SK-N-SH (cell line): ENCODE results near the gene ZSCAN21. TPM values are rescaled to one million over a fixed set of nuclear protein-coding genes. Genes with fewer than 3 reads are reported as not detected.

Source experiments
- CTCF ChIA-PET: fragments of 300-600, 350-600 bp; formaldehyde crosslinking; extraction: SDS; loops from one replicate; lab custom pipeline; 2021; lab: Yijun Ruan, JAX
- POLR2A ChIA-PET: fragments of 350-600 bp; sonication (Branson Sonifier 250); formaldehyde crosslinking; extraction: SDS; loops from one replicate; lab custom pipeline; 2020; ENCODE audit warnings: antibody characterized with exemption, inconsistent platforms; lab: Yijun Ruan, JAX
- DNase-seq: peaks from one replicate; pipeline ENCODE4 v3.0.0; 2012
- H2AFZ ChIP-seq: fragments of 200-600 bp; sonication (generic); 2 replicates; pipeline ENCODE4 v1.8.1; 2016; ENCODE audit warnings: antibody characterized with exemption, mild to moderate bottlenecking, low read depth
- H3F3A ChIP-seq: fragments of 200-600 bp; sonication (generic); replicated peaks from 2 replicates; pipeline ENCODE3; 2016; ENCODE audit warnings: antibody characterized with exemption, mild to moderate bottlenecking; ENCODE audit not compliant: insufficient read depth
- H3K27ac ChIP-seq, 2 experiments: fragments of 200-500 bp in 1 of 2; fragments of 200-600 bp in 1 of 2; sonication (Bioruptor generic) in 1 of 2; sonication (generic), shearing (Covaris generic) in 1 of 2; 2 replicates each; pipeline versions ENCODE4 v1.5.1 to v1.6.1; 2014 to 2016; ENCODE audit warnings: low read depth in 2 of 2, inconsistent platforms in 1 of 2, low read length in 1 of 2, mild to moderate bottlenecking in 1 of 2, mixed read lengths in 1 of 2
- H3K27me3 ChIP-seq: fragments of 200-600 bp; sonication (generic), shearing (Covaris generic); 2 replicates; pipeline ENCODE4 v1.6.1; 2016; ENCODE audit warnings: mixed run types; ENCODE audit not compliant: insufficient read depth
- H3K36me3 ChIP-seq, 2 experiments: fragments of 200-500 bp in 1 of 2; fragments of 200-600 bp in 1 of 2; sonication (Bioruptor generic) in 1 of 2; sonication (generic) in 1 of 2; replicated peaks in 1 of 2; 2 replicates each; pipeline versions ENCODE3 to v1.5.1; 2014 to 2016; ENCODE audit warnings: low read length in 1 of 2, mild to moderate bottlenecking in 1 of 2; ENCODE audit not compliant: insufficient read depth in 2 of 2, control insufficient read depth in 1 of 2
- H3K4me1 ChIP-seq, 2 experiments: fragments of 200-500 bp in 1 of 2; fragments of 200-600 bp in 1 of 2; sonication (Bioruptor generic) in 1 of 2; sonication (generic), shearing (Covaris generic) in 1 of 2; 2 replicates each; pipeline versions ENCODE4 v1.5.1 to v1.6.1; 2014 to 2016; ENCODE audit warnings: low read depth in 1 of 2, low read length in 1 of 2, mixed run types in 1 of 2; ENCODE audit not compliant: insufficient read depth in 2 of 2, control insufficient read depth in 1 of 2
- H3K4me2 ChIP-seq: fragments of 200-600 bp; sonication (generic), shearing (Covaris generic); 2 replicates; pipeline ENCODE4 v1.6.1; 2017; ENCODE audit warnings: mixed run types
- H3K4me3 ChIP-seq, 2 experiments: fragments of 200-500 bp in 1 of 2; fragments of 200-600 bp in 1 of 2; sonication (Bioruptor generic) in 1 of 2; sonication (generic), shearing (Covaris generic) in 1 of 2; 2 replicates each; pipeline versions ENCODE4 v1.5.1 to v1.8.1; 2014 to 2016; ENCODE audit warnings: low read depth in 2 of 2, inconsistent platforms in 1 of 2, low read length in 1 of 2, mild to moderate bottlenecking in 1 of 2, mixed read lengths in 1 of 2, moderate library complexity in 1 of 2
- H3K79me2 ChIP-seq: fragments of 200-600 bp; sonication (generic); 2 replicates; pipeline ENCODE4 v1.8.1; 2017; ENCODE audit warnings: mild to moderate bottlenecking; ENCODE audit not compliant: insufficient read depth
- H3K9ac ChIP-seq: fragments of 200-600 bp; sonication (generic); 2 replicates; pipeline ENCODE4 v1.6.1; 2017; ENCODE audit warnings: mixed run types
- H3K9me2 ChIP-seq: fragments of 200-600 bp; sonication (generic); 2 replicates; pipeline ENCODE4 v1.6.1; 2017; ENCODE audit warnings: mixed run types
- H3K9me3 ChIP-seq: fragments of 200-600 bp; sonication (generic); 2 replicates; pipeline ENCODE4 v1.6.1; 2017; ENCODE audit warnings: mixed run types, mild to moderate bottlenecking, moderate library complexity
- H4K20me1 ChIP-seq: fragments of 200-600 bp; sonication (generic); 2 replicates; pipeline ENCODE4 v1.6.1; 2017; ENCODE audit warnings: mild to moderate bottlenecking, mixed run types; ENCODE audit not compliant: insufficient read depth
- ELF1 ChIP-seq: IDR thresholded peaks from 2 replicates; pipeline ENCODE4 v1.4.0; 2012
- EP300 ChIP-seq, 2 experiments: IDR thresholded peaks; 2 replicates each; pipeline versions ENCODE4 v1.4.0 to v1.6.1; 2012; ENCODE audit warnings: borderline replicate concordance in 1 of 2, low read depth in 1 of 2, low read length in 1 of 2
- FOSL2 ChIP-seq: IDR thresholded peaks from 2 replicates; pipeline ENCODE4 v1.4.0; 2012; ENCODE audit warnings: low read depth, mild to moderate bottlenecking, moderate library complexity, borderline replicate concordance
- FOXJ3 ChIP-seq: sonication (generic); formaldehyde crosslinking; IDR thresholded peaks from 2 replicates; pipeline ENCODE4 v1.5.1; 2020; ENCODE audit warnings: mild to moderate bottlenecking, missing genetic modification reagents
- FOXM1 ChIP-seq: IDR thresholded peaks from 2 replicates; pipeline ENCODE4 v1.4.0; 2012; ENCODE audit warnings: low read depth, mild to moderate bottlenecking
- GABPA ChIP-seq: IDR thresholded peaks from 2 replicates; pipeline ENCODE4 v1.4.0; 2012; ENCODE audit warnings: low read depth, mild to moderate bottlenecking
- GATA2 ChIP-seq: sonication (generic); formaldehyde crosslinking; IDR thresholded peaks from 2 replicates; pipeline ENCODE4 v1.5.0; 2020; ENCODE audit warnings: mild to moderate bottlenecking, missing genetic modification reagents
- JUND ChIP-seq: IDR thresholded peaks from 2 replicates; pipeline ENCODE4 v1.4.0; 2012
- MEF2A ChIP-seq: IDR thresholded peaks from 2 replicates; pipeline ENCODE4 v1.4.0; 2012; ENCODE audit warnings: low read depth, borderline replicate concordance
- MXI1 ChIP-seq: IDR thresholded peaks from 2 replicates; pipeline ENCODE4 v1.6.1; 2012; ENCODE audit warnings: mild to moderate bottlenecking, low read depth, low read length, improper control_type of control experiment
- NFIC ChIP-seq: IDR thresholded peaks from 2 replicates; pipeline ENCODE4 v1.4.0; 2012; ENCODE audit warnings: borderline replicate concordance
- NRF1 ChIP-seq: IDR thresholded peaks from 2 replicates; pipeline ENCODE4 v1.6.1; 2012; ENCODE audit warnings: low read depth, mild to moderate bottlenecking, low read length
- POLR2AphosphoS5 ChIP-seq: IDR thresholded peaks from 2 replicates; pipeline ENCODE4 v1.6.1; 2012; ENCODE audit warnings: low read depth, low read length
- RAD21 ChIP-seq: IDR thresholded peaks from 2 replicates; pipeline ENCODE4 v1.6.1; 2012; ENCODE audit warnings: mild to moderate bottlenecking, low read length
- RCOR1 ChIP-seq: fragments of 150-350 bp; IDR thresholded peaks from 2 replicates; pipeline ENCODE4 v1.6.1; 2017; ENCODE audit warnings: antibody characterized with exemption, low read length
- RFX5 ChIP-seq: IDR thresholded peaks from 2 replicates; pipeline ENCODE4 v1.6.1; 2012; ENCODE audit warnings: mild to moderate bottlenecking, improper control_type of control experiment, low read length
- SIN3A ChIP-seq: IDR thresholded peaks from 2 replicates; pipeline ENCODE4 v1.6.1; 2012; ENCODE audit warnings: low read depth, mild to moderate bottlenecking, low read length, moderate library complexity, borderline replicate concordance
- SMC3 ChIP-seq: IDR thresholded peaks from 2 replicates; pipeline ENCODE4 v1.6.1; 2012; ENCODE audit warnings: low read depth, low read length, improper control_type of control experiment
- TAF1 ChIP-seq: IDR thresholded peaks from 2 replicates; pipeline ENCODE4 v1.6.1; 2012; ENCODE audit warnings: low read depth, mild to moderate bottlenecking, low read length, moderate library complexity, borderline replicate concordance
- TCF12 ChIP-seq: IDR thresholded peaks from 2 replicates; pipeline ENCODE4 v1.4.0; 2012
- TEAD4 ChIP-seq: IDR thresholded peaks from 2 replicates; pipeline ENCODE4 v1.4.0; 2012; ENCODE audit warnings: mild to moderate bottlenecking, borderline replicate concordance; ENCODE audit not compliant: insufficient read depth
- YY1 ChIP-seq: IDR thresholded peaks from 2 replicates; pipeline ENCODE4 v1.4.0; 2012; ENCODE audit warnings: low read depth, mild to moderate bottlenecking
- WGBS: methylation state at CpG from one replicate; pipeline ENCODE4 v1.1.6; 2017; ENCODE audit warnings: low lambda C conversion rate; 5-methylcytosine and 5-hydroxymethylcytosine counted together
- polyA plus RNA-seq, 3 experiments: library from polyadenylated mRNA; depleted of rRNA; stranded (reverse); fragments of >200 nt; gene quantifications; 2 replicates each; pipeline ENCODE4 v1.2.3, GENCODE V29; 2012
- TF ChIP-seq, protein P1 (sequence below): IDR thresholded peaks from 2 replicates; pipeline ENCODE4 v1.4.0; 2012; ENCODE audit warnings: low read depth
- TF ChIP-seq, protein P2 (sequence below): IDR thresholded peaks from 2 replicates; pipeline ENCODE4 v1.4.0; 2012; ENCODE audit warnings: low read depth, borderline replicate concordance
- TF ChIP-seq, protein P3 (sequence below): IDR thresholded peaks from 2 replicates; pipeline ENCODE4 v1.6.1; 2012; ENCODE audit warnings: mild to moderate bottlenecking, low read depth, low read length, moderate library complexity
- TF ChIP-seq, protein P4 (sequence below): fragments of 150-350 bp; IDR thresholded peaks from 2 replicates; pipeline ENCODE4 v1.6.1; 2017; ENCODE audit warnings: antibody characterized with exemption, low read length, low read depth, borderline replicate concordance
- TF ChIP-seq, protein P5 (sequence below): fragments of 150-350 bp; IDR thresholded peaks from 2 replicates; pipeline ENCODE4 v1.6.1; 2016; ENCODE audit warnings: mild to moderate bottlenecking, low read depth, low read length

ZSCAN21 gene
- polyA plus RNA-seq (2012; rRNA removed), result 17.5 and 22.8 TPM in 2 replicates
- 16.5 and 18.9 TPM in 2 replicates for polyA plus RNA-seq (2012; cell fraction: cytosol; rRNA removed)
- polyA plus RNA-seq (2012; cell fraction: nucleus; rRNA removed), result 17.3 and 22.4 TPM in 2 replicates

DNA sequence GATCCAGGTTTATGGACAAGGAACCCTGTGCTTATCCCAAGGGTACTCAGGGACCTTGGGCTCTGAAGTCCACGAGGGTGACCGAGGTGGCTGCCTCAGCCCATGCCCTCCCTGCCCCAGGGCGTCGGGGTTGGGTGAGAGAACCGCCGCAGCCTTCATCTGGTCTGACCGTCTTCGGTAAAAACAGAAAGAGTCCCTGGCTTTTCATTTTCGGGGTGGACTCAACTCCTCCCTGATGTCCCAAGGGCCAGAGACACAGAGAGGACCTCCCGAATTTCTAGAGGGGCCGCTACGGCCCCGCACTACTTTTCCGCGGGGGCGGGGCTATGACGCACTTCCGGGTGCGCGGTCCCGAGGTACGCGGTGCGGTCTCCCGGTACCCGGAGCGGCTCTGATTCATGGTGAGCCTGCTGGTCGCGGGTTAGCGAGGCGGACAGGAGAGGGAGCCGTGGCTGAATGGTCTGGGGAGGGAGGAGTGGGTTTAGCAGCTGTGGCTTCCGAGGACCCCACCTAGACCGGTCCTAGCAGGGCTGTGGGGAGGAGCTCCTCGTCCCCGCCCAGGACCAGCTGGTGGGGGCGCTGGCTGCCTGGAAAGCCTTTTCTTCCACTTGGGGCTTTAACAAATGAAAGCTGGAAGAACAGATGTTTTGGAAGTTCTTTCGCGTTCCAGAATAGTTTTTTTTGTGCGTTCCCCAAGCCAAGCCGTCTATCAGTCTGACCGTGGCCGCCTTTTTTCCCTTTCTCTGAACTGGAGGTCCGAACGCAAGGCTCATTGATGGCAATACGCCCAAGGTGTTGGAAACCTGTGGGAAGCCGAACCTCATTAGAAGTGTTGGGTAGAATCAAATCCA is at the start of gene ZSCAN21:
ZSCAN21 (plus strand) TSS at position 334 of the 851 bp plus-strand sequence. CDS start 7,233 bp downstream, outside the sequence.
- Histone ChIP-seq H4K20me1 (no peaks in the 10 kb centered on the region; the same call in 1 of the 2 replicates), H3K9ac (peak within 1 kb of the TSS; percentile 88), H3K27me3 (no peaks in the 10 kb centered on the region), H3K4me1 (peaks cover 5 to 9% of the 10 kb centered on the region in 2 experiments; a peak in 2 of 4 replicates), H3K4me3 (peak within 1 kb of the TSS; percentile 70 to 86), H3F3A (peaks cover 23% of the 10 kb centered on the region), H3K79me2 (peaks cover 41% of the 10 kb centered on the region), H3K9me2 (no peaks in the 10 kb centered on the region), H3K27ac (peak within 1 kb of the TSS; percentile 93 to 94), H2AFZ (peak within 1 kb of the TSS; percentile 99), H3K36me3 (peaks cover 8 to 14% of the 10 kb centered on the region in 2 experiments), H3K4me2 (peak within 1 kb of the TSS; percentile 80), H3K9me3 (no peaks in the 10 kb centered on the region)
- peak; percentile 96 for DNase-seq
- CTCF ChIA-PET, result interaction anchor here (0.6 to 5.5 kb wide), 14 partner anchors 9 to 81 kb away, joined by 3 to 60 read pairs (median 4); no protein-coding TSS in a partner anchor
- POLR2A ChIA-PET, result interaction anchor here (0.7 to 2.3 kb wide), 11 partner anchors 12 to 79 kb away, joined by 3 to 24 read pairs (median 4); partner anchors contain the start of genes AP4M1, MCM7 and ZKSCAN1
- WGBS, result 2% methylated on average over 43 of the region's 47 CpGs
- no peak for TF ChIP-seq FOXM1
- TF ChIP-seq EP300 (IDR thresholded peaks at IDR 0.05; ENCODE audit: borderline replicate concordance in 1 of 2, low read depth in 1 of 2, low read length in 1 of 2), result 0 out of 4 replicates have a peak, but pooled peaks of 1 of the 2 experiments have one; percentile 20
- no peak for TF ChIP-seq TEAD4
- TF ChIP-seq, protein P1, sequence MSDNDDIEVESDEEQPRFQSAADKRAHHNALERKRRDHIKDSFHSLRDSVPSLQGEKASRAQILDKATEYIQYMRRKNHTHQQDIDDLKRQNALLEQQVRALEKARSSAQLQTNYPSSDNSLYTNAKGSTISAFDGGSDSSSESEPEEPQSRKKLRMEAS, result peak; percentile 80
- TF ChIP-seq, protein P2, sequence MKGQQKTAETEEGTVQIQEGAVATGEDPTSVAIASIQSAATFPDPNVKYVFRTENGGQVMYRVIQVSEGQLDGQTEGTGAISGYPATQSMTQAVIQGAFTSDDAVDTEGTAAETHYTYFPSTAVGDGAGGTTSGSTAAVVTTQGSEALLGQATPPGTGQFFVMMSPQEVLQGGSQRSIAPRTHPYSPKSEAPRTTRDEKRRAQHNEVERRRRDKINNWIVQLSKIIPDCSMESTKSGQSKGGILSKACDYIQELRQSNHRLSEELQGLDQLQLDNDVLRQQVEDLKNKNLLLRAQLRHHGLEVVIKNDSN, result no peak
- no peak for TF ChIP-seq FOSL2
- TF ChIP-seq GABPA, result peak; percentile 88
- TF ChIP-seq, protein P3, sequence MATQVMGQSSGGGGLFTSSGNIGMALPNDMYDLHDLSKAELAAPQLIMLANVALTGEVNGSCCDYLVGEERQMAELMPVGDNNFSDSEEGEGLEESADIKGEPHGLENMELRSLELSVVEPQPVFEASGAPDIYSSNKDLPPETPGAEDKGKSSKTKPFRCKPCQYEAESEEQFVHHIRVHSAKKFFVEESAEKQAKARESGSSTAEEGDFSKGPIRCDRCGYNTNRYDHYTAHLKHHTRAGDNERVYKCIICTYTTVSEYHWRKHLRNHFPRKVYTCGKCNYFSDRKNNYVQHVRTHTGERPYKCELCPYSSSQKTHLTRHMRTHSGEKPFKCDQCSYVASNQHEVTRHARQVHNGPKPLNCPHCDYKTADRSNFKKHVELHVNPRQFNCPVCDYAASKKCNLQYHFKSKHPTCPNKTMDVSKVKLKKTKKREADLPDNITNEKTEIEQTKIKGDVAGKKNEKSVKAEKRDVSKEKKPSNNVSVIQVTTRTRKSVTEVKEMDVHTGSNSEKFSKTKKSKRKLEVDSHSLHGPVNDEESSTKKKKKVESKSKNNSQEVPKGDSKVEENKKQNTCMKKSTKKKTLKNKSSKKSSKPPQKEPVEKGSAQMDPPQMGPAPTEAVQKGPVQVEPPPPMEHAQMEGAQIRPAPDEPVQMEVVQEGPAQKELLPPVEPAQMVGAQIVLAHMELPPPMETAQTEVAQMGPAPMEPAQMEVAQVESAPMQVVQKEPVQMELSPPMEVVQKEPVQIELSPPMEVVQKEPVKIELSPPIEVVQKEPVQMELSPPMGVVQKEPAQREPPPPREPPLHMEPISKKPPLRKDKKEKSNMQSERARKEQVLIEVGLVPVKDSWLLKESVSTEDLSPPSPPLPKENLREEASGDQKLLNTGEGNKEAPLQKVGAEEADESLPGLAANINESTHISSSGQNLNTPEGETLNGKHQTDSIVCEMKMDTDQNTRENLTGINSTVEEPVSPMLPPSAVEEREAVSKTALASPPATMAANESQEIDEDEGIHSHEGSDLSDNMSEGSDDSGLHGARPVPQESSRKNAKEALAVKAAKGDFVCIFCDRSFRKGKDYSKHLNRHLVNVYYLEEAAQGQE, result no peak
- peak; percentile 45; the same call in 1 of the 2 replicates for TF ChIP-seq YY1
- peak; percentile 98 for TF ChIP-seq POLR2AphosphoS5
- no peak for TF ChIP-seq JUND
- no peak for TF ChIP-seq FOXJ3 (CRISPR knock-in tag)
- no peak for TF ChIP-seq GATA2 (CRISPR knock-in tag)
- peak; percentile 44 for TF ChIP-seq TCF12
- TF ChIP-seq SIN3A, result no peak
- peak; percentile 31; the same call in 1 of the 2 replicates for TF ChIP-seq RAD21
- no peak for TF ChIP-seq SMC3
- TF ChIP-seq, protein P4, sequence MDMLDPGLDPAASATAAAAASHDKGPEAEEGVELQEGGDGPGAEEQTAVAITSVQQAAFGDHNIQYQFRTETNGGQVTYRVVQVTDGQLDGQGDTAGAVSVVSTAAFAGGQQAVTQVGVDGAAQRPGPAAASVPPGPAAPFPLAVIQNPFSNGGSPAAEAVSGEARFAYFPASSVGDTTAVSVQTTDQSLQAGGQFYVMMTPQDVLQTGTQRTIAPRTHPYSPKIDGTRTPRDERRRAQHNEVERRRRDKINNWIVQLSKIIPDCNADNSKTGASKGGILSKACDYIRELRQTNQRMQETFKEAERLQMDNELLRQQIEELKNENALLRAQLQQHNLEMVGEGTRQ, result no peak
- TF ChIP-seq RCOR1, result 0 out of 2 replicates have a peak, but pooled peaks have one; percentile 56
- no peak for TF ChIP-seq MEF2A
- 0 out of 2 replicates have a peak, but pooled peaks have one; percentile 26 for TF ChIP-seq NFIC
- peak; percentile 75 for TF ChIP-seq MXI1
- TF ChIP-seq ELF1, result peak; percentile 90
- peak; percentile 93 for TF ChIP-seq TAF1
- TF ChIP-seq, protein P5, sequence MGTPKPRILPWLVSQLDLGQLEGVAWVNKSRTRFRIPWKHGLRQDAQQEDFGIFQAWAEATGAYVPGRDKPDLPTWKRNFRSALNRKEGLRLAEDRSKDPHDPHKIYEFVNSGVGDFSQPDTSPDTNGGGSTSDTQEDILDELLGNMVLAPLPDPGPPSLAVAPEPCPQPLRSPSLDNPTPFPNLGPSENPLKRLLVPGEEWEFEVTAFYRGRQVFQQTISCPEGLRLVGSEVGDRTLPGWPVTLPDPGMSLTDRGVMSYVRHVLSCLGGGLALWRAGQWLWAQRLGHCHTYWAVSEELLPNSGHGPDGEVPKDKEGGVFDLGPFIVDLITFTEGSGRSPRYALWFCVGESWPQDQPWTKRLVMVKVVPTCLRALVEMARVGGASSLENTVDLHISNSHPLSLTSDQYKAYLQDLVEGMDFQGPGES, result no peak
- no peak for TF ChIP-seq RFX5
- no peak for TF ChIP-seq NRF1
